ENCODE measurements around the gene ZNF367.

ZNF367 gene

DNA sequence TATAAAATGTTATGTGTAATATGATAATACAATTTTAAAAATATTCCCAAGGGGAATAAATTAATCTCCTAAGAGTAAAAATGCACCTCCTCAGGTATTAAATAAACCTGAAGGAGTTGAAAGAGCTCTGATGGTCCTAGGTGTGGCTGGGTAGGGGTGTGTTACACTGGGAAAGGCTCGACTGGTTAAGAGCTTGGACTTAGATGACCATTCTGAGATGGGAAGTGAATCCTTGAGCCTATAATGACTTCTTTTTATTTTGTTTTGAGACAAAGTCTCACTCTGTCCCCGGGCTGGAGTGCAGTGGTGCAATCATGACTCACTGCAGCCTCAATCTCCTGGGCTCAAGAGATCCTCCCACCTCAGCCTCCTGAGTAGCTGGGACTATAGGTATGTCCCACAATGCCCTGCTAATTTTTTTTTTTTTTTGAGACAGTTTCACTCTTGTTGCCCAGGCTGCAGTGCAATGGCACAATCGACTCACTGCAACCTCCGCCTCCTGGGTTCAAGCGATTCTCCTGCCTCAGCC lies 22.6 kb upstream of the ZNF367 start:
- H3K27ac ChIP-seq = no peak overlapping the region
- no peak overlapping the region for H3K4me3 ChIP-seq

DNA sequence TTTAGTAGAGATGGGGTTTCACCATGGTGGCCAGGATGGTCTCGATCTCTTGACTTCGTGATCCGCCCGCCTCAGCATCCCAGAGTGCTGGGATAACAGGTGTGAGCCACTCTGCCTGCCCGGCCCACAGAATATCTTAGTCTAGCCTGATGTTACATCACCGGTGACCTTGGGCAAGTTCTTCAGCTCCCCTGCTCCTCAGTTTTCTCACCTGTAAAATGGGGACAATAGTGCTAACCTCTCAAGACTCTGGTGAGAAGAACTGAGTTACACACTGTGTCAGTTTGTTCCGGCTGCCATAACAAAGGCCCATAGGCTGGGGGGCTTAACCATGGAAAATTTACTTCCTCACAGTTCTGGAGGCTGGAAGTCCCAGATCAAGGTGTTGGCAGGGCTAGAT lies 19.3 kb upstream of the ZNF367 start:
- Histone ChIP-seq H3K4me3 (no peak overlapping the region), H3K27ac (no peak overlapping the region)

DNA sequence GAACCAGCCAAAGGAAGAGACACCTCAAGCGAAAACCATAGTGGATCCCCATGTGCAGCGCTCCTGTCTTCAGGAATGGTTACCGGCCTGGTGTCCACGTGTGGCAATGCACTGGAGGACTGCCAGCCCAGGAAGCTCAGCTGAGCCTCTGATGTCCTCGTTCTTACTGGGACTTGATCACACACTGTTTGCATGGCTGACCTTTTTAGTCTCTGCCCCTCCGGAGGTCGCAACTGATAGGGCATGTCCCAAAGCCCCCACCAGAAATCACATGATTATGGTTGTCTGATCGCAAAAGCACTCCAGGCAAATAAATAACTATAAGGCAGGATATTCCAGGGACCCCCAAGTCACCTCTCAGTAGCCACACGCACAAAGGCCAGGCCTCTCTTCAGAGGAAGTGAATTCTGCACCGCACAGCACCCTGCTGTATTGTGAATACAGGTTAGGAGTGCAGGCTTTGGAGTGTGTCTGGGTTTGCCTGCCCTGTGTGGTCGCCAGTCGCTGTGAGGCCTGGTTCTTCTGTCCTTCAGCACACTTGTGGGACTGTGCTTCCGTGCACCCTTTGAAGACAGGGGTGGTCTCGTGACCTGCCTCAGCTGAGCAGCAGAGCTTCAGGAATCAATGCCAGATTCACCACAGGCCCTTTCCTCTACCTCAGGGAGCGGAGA lies 18.4 kb upstream of the ZNF367 start:
- Histone ChIP-seq H3K4me3 (no peak overlapping the region), H3K27ac (no peak overlapping the region)

DNA sequence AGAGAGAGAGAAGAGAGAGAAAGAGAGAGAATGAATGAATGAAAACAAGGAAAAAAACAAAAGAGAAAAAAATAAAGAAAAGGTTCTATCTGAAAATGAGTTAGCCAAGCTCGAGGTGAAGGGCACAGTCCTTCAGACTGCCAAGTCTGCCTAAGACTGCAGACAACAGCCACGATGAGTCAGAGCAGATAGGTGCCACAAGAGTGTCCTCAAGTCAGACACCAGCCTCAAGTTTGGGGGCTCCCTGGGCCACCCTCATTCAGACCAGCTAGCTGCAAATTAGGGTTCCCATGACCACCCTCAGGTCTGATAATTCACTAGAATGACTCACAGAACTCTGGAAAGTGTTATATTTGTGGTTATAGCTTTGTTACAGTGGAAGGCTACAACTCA lies 17.9 kb upstream of the ZNF367 start:
- no peak overlapping the region for H3K4me3 ChIP-seq
- no peak overlapping the region for H3K27ac ChIP-seq

DNA sequence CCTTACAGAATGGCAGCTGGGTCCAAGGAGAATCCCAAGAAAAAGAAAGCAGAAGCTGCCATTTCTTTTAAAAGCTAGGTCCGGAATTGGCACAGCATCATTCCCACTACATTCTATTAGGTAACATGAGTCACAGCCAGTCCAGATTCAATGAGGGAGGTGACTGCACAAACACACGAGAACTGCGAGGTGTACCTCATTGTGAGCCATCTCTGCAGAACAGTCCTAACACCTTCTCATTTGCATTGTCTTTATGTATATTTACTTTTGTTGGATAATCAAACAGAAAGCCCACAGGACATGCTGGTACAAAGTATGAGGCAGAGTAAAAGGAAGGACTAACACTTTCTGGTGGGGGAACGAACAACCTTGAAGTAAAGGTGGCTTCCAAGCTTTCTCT lies 17.2 kb upstream of the ZNF367 start:
- no peak overlapping the region for H3K4me3 ChIP-seq
- H3K27ac ChIP-seq = no peak overlapping the region

DNA sequence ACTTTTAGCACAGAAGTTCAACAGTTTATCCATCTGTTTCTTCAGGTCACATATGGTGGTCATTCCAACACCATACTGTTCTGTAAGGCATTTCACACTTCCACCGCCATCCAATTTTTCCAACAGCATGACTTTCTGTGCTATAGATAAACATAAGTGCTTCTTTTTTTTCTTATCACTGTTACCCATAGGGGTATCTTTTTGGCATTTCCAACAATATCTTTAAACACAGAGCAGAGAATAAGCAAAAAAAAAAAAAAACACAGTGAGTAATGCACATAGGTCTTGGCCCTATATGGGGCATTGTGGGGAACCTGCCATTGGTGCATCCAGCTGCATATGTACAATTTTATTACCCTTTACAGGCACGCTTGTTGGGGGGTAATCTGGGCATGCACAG lies 12.2 kb upstream of the ZNF367 start:
- Histone ChIP-seq H3K4me3 (no peak overlapping the region), H3K27ac (no peak overlapping the region)

DNA sequence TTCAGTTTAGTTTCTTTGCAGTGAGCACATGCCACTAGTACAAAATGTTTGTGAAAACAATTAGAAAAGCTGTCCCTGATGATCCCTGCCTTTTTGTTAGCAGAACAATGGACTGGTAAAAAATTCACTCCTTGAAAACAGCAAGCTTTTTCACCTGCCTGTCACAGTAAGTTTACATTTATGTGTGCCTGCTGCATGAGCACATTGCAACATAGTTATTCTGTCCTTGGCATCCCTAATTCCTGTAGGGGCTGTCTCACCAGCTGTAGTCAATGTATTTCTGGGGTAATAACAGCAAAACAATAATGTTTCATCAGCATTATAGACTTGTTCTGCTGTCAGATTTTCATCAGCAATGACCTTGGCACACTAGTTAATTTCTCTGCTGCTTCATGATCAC lies 11.6 kb upstream of the ZNF367 start:
- H3K4me3 ChIP-seq = no peak overlapping the region
- no peak overlapping the region for H3K27ac ChIP-seq

DNA sequence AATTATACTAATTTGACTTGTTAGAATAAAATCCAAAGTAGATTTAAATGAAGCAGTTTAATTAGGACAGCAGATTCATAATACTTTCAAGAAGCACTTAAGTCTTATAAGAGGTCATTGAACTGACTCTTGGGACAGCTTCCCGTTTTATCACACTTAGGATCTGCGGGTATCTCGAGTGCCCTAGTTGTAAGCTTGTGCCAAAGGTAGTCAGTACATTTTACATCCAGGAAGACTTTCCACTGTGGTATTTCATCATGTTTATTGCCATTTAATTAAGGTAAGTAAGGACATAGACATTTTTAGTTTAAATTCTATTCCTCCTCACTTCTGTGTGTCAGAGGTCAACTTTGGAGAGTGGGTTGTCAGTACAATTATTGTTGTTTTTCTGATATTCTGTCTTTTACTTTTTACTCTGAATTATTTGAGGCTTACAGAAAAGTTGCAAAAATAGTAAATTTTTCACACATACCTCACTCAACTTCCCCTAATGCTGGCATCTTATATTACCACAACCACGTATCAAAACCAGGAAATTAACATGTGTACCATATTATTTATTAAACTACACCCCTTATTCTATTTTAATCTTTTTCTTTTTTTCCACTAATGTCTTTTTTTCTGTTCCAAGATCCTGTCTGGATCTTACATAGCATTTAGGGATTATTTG lies 7.5 kb upstream of the ZNF367 start:
- Histone ChIP-seq H3K27ac (no peak overlapping the region), H3K4me3 (no peak overlapping the region)

DNA sequence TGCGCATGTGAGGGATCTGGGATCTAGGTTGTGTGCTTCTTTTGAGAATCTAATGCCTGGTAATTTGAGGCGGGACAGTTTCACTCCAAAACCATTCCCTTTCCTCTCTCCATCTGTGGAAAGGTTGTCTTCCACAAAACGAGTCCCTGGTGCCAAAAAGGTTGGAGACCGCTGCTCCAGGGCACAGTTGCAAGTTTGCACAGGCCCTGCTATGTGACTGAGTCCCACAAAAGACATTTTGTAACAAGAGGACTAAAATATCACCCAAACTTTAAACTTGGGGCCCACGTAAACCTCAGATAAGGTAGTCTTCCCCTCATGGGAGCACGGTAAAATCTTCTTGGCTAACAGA lies 5.8 kb upstream of the ZNF367 start:
- Histone ChIP-seq H3K4me3 (no peak overlapping the region), H3K27ac (peak overlapping the region in 2 of 21 experiments; percentile 6 to 16)

DNA sequence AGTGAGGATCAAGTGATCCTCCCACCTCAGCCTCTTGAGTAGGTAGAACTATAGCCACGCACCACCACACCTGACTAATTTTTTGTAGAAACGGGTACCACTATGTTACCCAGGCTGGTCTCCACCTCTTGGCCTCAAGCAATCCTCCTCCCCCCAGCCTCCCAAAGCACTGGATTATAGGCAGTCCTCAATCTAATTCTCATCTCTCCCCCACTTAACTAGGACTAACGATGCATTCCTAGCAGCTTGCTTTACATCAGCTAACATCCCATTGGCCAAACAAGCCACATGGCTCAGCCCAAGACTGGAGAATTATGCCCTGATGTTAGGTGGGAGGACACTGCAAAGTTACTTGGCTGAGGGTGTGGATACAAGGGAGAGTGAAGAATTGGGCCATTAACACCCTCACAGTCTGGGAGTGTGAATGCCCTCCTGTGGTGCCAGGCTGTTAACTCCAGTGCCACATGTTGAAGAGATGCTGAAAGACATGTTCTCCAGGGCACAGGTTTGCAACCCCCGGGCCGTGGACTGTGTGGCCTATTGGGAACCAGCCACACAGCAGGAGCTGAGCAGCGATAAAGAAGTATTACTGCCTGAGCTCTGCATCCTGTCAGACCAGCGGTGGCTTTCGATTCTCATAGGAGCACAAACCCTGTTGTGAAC lies 5.3 kb upstream of the ZNF367 start:
- Histone ChIP-seq H3K27ac (peak overlapping the region in 1 of 21 experiments; percentile 6), H3K4me3 (no peak overlapping the region)

DNA sequence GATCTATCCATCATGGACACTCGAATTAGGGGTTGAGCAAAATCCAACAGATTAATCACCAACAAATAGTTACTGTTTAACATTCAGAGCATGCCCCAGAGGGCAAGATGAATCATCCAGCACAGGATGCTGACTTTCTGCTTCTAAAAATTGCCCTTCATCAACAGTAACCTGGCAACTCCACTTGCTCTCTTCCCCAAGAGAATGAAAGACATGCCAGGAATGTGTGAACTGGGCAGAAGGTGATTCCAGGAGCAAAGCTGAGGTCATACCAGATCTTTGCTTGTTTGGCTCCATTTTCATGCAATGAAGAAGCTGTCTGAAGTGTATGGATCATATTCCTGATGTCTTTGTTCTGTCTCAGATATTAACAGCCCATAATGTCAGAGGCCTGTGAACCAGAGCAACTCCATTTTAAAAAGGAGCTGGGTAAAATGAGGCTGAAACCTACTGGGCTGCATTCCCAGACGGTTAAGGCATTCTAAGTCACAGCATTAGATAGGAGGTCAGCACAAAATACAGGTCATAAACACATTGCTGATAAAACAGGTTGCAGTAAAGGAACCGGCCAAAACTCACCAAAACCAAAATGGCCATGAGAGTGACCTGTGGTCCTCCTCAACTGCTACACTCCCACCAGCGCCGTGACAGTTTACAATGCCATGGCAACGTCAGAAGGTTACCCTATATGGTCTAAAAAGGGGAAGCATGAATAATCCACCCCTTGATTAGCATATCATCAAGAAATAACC lies 2.5 kb upstream of the ZNF367 start:
- Histone ChIP-seq H3K27ac (peak overlapping the region in 19 of 21 experiments; percentile 7 to 98 (median 96)), H3K4me3 (no peak overlapping the region)

DNA sequence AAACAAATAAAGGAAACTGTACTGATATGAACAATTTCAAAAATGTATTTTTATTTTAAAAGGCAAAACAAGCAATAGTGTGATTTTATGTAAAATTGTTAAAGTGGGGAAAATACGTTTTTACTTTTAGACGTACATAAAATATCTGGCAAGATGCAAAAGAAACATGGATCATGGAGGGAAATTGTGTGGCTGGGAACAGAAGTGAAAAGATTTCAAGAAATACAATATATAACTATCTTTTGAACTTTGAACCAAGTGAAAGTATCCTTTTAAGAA lies 1.5 kb upstream of the ZNF367 start:
- Histone ChIP-seq H3K27ac (peak overlapping the region in 19 of 21 experiments; percentile 82 to 99 (median 96)), H3K4me3 (peak overlapping the region in 6 of 7 experiments; percentile 64 to 90 (median 80))

DNA sequence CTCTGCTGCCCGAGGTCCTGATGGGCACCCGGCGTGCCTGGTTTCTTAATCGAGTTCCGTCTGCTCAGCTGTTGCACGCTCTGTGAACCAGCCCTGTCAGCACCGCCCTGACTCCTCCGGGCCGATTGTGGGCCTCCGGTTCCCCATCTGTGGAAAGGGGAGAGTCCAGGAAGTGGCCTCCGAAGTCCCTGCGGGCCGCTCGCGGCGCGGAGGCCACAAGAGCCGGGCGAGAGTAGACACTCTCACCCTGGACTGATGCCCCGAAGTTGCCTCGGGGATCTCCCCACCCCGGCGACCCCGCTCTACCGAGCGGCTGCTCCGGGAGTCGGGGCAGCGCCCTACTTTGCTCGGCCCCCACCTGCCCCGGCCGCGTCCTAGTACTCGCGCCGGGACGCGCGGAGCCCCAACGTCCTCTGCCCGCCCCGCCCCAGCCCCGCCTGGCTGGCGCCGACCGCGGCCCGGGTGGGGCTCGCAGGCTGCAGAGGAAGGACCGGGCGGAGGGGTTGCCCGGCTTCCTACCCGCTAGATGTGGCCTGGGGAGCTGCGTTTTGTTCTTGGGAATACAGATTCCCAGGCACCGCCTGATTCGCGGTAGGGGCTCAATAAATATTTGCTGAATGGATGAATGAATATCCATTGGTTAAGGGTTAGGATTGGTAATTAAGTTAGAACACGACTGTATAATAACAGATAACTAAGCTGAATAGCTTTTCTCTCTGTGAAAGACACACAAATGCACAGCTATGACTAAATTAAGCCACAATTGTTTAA lies 935 bp upstream of the ZNF367 start:
- peak overlapping the region; percentile 64 to 99 (median 80) for H3K4me3 ChIP-seq
- H3K27ac ChIP-seq = peak overlapping the region; percentile 82 to 99 (median 96)

DNA sequence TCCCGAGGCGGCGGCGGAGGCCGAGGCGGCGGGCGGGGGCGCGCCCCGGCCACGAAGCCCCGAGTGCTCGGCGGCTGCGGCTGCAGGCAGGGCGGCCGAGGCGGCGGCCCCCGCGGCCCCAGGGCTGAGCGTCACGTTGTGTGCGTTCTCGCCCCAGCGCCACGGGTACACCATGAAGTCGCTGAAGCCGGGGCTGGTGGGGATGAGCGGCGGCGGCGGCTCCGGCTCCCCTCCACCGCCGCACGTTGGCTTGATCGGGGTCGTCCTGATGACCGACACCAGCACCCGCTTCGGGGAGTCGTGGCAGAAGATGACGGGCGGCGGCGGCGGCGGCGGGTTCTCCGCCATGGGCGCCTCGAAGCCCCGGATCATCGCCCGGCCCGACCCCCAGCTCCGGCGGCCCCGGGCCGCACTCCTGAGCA lies 498 bp downstream of the ZNF367 start:
- H3K27ac ChIP-seq = peak overlapping the region; percentile 3 to 99 (median 96)
- H3K4me3 ChIP-seq = peak overlapping the region; percentile 64 to 99 (median 80)

DNA sequence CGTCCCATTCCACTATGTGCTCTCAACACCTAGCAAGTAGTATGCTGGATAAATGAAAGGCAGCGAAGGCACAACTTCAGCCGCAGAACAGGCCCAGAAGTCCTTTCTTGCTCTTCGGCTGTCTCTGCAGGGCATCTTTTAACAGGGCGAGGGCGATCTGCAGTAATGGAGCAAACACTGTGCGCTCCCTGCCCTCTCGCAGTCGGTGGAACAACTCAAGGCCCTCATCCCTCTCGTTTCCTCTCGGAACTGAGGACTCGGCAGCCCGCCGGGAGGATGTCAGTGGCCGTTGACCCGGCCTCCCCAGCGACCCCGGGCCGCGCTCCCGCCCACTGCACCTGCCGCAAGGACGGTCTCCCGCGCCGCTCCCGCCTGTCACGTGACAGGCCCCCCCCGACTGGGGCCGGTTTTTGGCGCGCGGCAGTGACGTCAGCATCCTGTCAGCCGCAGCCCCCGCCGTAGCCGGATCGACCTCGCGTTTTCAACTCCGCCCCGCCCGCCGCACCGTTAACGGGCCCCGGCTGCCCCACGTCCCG lies 1.1 kb downstream of the ZNF367 start:
- H3K4me3 ChIP-seq = peak overlapping the region; percentile 64 to 99 (median 80)

DNA sequence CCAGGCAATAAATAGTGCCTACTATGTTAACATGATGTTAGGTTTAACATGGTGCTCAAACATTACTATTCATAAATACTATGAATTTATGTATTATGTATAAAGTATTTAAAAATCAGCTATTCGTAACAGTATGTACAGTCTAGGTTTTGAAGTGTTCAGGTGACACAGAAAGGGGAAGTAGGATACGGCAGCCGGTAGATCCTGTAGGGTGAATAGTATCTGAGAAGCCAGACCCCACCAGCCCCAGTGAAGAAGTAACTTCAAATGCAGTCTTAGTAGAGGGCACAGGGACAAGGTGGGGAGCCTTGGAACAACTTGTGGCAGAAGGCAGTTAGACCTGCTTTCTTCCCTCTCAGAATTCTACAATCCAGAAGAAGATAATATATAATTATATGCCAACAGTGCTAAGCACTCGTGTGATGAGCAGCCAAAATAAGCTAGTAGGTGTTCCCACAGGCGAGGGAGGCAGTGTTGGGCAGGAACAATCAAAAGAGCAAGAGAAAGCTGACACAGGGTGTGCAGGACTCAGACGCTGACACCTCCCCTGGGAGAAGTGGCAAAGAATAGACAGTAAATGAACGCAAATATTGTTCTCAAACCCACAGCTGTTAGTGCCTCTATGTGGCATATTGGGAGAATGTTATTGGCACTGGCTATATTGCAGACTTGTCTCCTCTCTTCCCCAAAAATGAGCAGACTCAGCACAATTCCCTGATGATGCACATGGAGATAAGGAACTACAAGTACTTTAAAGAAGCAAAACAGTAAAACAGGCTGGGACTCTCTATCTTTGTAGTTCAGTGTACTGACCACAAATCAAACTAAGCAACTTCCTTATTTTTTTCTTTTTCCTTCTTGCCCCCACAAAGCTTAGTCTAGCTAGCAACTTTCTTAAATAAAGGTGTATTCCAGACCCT lies 4.6 kb downstream of the ZNF367 start:
- Histone ChIP-seq H3K4me3 (no peak overlapping the region), H3K27ac (peak overlapping the region in 13 of 21 experiments; percentile 1 to 81 (median 51))

More for the DNA sequence above, 1.1 kb downstream of the ZNF367 start:
- H3K27ac ChIP-seq = peak overlapping the region; percentile 3 to 99 (median 96)

DNA sequence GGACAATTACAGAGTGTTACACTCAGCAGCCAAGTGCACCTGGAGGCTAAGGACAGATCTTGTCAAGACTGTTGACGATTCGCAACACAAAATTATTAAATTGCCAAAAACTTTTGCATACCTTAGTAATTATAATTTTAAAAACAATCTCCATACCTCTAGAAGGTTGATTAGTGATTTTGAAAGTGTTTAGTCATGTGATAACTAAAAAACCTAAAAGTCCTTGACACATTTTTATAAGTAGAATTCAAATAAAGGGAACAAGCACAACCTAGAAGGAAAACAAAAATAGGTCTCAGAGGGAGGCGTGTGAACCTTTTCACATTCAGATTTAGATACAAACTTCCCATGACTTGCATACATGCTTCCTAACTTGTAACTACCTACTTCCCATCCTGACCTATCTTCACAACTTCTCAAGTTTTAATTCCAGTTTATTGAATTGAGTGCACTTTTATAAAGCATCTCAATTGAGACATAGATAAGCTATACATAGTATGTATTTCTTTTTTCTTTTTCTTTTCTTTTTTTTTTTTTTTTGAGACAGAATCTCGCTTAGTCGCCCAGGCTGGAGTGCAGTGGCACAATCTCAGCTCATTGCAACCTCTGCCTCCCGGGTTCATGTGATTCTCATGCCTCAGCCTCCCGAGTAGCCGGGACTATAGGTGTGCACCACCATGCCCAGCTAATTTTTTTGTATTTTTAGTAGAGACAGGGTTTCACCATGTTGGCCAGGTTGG lies 5.8 kb downstream of the ZNF367 start:
- Histone ChIP-seq H3K27ac (peak overlapping the region in 3 of 21 experiments; percentile 1 to 81 (median 62)), H3K4me3 (no peak overlapping the region)
